ENCODE results near the gene PPP1R13B. TPM values are rescaled to one million over a fixed set of nuclear protein-coding genes. Genes with fewer than 3 reads are reported as not detected.

Gene PPP1R13B
- total RNA-seq, 1 donor: 7.3 TPM

- TF ChIP-seq, protein P1, sequence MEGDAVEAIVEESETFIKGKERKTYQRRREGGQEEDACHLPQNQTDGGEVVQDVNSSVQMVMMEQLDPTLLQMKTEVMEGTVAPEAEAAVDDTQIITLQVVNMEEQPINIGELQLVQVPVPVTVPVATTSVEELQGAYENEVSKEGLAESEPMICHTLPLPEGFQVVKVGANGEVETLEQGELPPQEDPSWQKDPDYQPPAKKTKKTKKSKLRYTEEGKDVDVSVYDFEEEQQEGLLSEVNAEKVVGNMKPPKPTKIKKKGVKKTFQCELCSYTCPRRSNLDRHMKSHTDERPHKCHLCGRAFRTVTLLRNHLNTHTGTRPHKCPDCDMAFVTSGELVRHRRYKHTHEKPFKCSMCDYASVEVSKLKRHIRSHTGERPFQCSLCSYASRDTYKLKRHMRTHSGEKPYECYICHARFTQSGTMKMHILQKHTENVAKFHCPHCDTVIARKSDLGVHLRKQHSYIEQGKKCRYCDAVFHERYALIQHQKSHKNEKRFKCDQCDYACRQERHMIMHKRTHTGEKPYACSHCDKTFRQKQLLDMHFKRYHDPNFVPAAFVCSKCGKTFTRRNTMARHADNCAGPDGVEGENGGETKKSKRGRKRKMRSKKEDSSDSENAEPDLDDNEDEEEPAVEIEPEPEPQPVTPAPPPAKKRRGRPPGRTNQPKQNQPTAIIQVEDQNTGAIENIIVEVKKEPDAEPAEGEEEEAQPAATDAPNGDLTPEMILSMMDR (IDR thresholded peaks at IDR 0.05; ENCODE audit: insufficient read depth, low read depth, low read length): no peak
- no peak overlapping the region for H3K4me3 ChIP-seq (ENCODE audit: low read depth, low read length)
- no peak for DNase-seq (ENCODE audit: low read depth)
Observed at GRCh38 chr14:103712633-103713247, 134.6 kb downstream of the PPP1R13B start.

DNA sequence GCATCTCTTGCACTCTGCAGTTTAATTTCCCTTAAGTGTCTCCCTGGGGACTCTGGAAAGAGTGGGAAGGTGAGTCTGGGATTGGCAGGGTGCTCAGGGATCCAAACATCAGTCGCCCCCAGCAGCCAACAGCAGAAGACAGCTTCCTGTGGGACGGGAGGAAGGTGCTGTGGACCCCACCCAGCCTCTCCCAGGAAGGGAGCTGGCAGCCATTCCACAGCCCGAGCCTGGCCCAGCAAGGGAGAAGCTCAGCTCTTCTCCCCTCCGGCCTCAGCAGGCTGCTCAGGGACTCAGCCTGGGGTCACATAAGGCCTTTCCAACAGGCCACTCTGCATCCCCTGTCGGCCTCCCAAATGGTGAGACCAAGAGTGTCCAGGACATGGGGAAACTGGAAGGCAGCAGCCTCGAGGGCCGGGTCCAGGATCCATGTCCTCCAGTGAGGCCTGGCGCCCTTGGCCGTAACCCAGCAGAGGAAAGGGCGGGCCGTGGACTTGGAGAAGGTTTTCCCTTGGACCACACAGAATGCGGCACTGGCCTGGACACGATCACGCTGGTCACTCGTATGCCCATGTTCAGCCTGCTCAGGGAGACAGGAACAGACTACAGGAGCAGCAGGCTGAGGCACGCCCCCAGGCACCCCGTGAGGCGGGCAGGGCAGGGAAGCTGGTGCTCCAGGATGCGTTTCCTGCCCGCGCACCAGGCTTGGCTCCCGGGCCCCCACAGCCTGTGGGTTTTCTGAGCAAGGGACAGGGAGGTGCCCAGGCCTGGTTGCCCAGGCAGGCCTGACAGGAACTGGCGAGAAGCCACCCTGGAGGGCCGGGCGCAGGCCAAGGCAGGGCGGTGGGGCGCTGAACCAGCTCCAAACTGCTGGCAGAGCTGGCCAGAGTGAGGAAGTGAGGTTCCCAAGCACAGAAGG lies 135.6 kb downstream of the PPP1R13B start:
- TF ChIP-seq, protein P1 (IDR thresholded peaks at IDR 0.05; ENCODE audit: insufficient read depth, low read depth, low read length): no peak
- H3K4me3 ChIP-seq (ENCODE audit: low read depth, low read length): no peak overlapping the region
- no peak for DNase-seq (ENCODE audit: low read depth)

- TF ChIP-seq, protein P1 (IDR thresholded peaks at IDR 0.05; ENCODE audit: insufficient read depth, low read depth, low read length): no peak
- no peak for DNase-seq (ENCODE audit: low read depth)
- H3K4me3 ChIP-seq (ENCODE audit: low read depth, low read length): no peak overlapping the region
Observed at GRCh38 chr14:103710771-103711377, 136.5 kb downstream of the PPP1R13B start.

DNA sequence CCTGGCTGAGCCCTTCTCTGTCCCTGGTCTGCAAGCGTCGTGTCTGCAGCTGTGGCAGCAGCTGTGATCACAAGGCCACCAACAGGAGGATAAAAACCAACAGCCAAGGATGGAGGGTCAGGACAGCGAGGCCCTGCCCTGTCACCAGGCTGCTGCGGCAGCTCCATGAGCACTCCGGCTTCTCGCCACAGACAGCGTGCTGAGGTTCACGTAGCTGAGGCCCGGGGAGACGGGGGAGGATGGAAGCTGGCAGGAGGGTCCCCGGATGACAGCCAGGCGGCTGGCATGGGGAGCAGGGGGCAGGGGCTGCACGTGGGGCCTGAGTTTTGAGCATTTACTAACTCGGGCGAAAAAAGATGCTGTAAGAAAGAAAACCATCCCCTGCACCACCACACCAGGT lies 137.6 kb downstream of the PPP1R13B start:
- H3K4me3 ChIP-seq (ENCODE audit: low read depth, low read length): no peak overlapping the region
- no peak for DNase-seq (ENCODE audit: low read depth)
- TF ChIP-seq, protein P1 (IDR thresholded peaks at IDR 0.05; ENCODE audit: insufficient read depth, low read depth, low read length): no peak

GRCh38 chr14:103708750-103709187 lies 138.6 kb downstream of the PPP1R13B start:
- DNase-seq (ENCODE audit: low read depth): no peak
- TF ChIP-seq, protein P1 (IDR thresholded peaks at IDR 0.05; ENCODE audit: insufficient read depth, low read depth, low read length): no peak
- no peak overlapping the region for H3K4me3 ChIP-seq (ENCODE audit: low read depth, low read length)

DNA sequence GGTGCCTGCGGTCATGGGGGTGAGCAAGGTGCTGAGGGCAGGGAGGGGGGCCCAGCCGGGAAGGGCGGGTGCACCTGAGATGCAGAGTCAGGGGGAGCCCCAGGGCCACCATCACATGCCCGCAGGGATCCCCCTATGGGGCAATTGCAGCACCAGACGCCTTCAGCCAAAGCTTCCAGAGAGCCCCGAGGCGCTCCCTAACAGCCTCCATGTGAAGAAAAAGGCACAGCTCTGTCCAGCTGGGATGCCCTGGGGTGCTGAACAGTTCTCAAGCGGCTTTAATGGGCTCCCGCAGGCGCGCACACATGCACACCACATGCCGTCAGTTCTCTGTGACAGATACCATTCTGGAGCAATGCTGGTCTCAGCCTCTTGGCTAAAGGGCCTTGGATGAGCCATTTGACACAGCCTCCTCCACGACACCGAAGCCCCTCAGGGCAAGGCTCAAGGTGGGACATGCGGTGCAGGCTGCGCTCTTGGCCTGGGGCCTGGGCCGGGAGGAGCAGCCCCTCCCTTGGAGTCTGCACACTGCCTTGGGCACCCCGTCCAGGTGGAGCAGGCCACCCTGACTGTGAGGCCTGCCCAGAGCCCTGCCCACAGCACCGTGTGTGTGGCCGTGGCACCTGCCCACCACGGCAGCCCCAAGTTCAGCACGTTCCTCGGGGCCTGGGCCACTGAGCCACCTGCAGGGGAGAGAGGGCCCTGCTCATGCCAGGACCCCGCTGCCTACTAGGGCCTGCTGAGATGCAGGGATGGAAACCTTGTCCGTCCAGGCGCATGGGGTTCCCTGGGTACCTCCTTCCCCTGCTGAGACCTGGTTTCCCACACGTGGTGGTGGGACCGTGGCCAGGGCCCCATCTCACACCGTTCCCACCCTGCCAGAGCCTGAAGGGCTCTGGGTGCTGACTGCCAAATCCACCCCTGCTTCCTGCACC lies 139.8 kb downstream of the PPP1R13B start:
- H3K4me3 ChIP-seq (ENCODE audit: low read depth, low read length): no peak overlapping the region
- TF ChIP-seq, protein P1 (IDR thresholded peaks at IDR 0.05; ENCODE audit: insufficient read depth, low read depth, low read length): no peak
- DNase-seq (ENCODE audit: low read depth): no peak
